Kidney (tissue), 14 donors: ENCODE measurements around the gene PIP5K1B. TPM values are rescaled to one million over a fixed set of nuclear protein-coding genes. Genes with fewer than 3 reads are reported as not detected.

Experiments used
- DNase-seq, 5 donors: peaks; one replicate each; pipeline ENCODE4 v3.0.0-alpha.2; 2013 to 2020
- FAIRE-seq: peaks from 2 replicates; lab custom pipeline; 2012; peaks lifted over from hg19 to GRCh38; lab: Jason Lieb, UNC
- H3K27ac ChIP-seq, 2 donors: one replicate each; pipeline ENCODE4 v1.7.0; 2013; ENCODE audit warnings: low read depth in 2 of 2, low read length in 2 of 2, inconsistent platforms in 1 of 2
- H3K27me3 ChIP-seq: one replicate; pipeline ENCODE4 v1.7.1; 2013; ENCODE audit warnings: low read length, inconsistent platforms; ENCODE audit not compliant: control insufficient read depth, insufficient read depth
- H3K36me3 ChIP-seq, 3 donors: one replicate each; pipeline versions ENCODE4 v1.7.0 to v1.7.1; 2013; ENCODE audit warnings: low read length in 3 of 3, control low read depth in 1 of 3, inconsistent platforms in 1 of 3; ENCODE audit not compliant: insufficient read depth in 3 of 3, control insufficient read depth in 2 of 3
- H3K4me1 ChIP-seq, 3 donors: one replicate each; pipeline versions ENCODE4 v1.7.0 to v1.7.1; 2013; ENCODE audit warnings: low read length in 3 of 3, inconsistent platforms in 1 of 3, low read depth in 1 of 3; ENCODE audit not compliant: control insufficient read depth in 2 of 3, insufficient read depth in 2 of 3
- H3K4me3 ChIP-seq, 3 donors: one replicate each; pipeline versions ENCODE4 v1.7.0 to v1.8.1; 2013; ENCODE audit warnings: low read length in 3 of 3, control low read depth in 1 of 3, inconsistent platforms in 1 of 3
- H3K9ac ChIP-seq, 3 donors: one replicate each; pipeline versions ENCODE4 v1.7.0 to v1.7.1; 2013; ENCODE audit warnings: low read length in 3 of 3, control low read depth in 1 of 3, inconsistent platforms in 1 of 3
- H3K9me3 ChIP-seq, 3 donors: one replicate each; pipeline versions ENCODE4 v1.7.0 to v1.7.1; 2013; ENCODE audit warnings: low read length in 3 of 3, control low read depth in 1 of 3, inconsistent platforms in 1 of 3; ENCODE audit not compliant: control insufficient read depth in 2 of 3, insufficient read depth in 1 of 3
- CTCF ChIP-seq: IDR thresholded peaks from 3 replicates; pipeline ENCODE4 v1.5.1; 2012; ENCODE audit warnings: mild to moderate bottlenecking, moderate library complexity, borderline replicate concordance; ENCODE audit not compliant: insufficient read depth; ENCODE audit errors: extremely low read depth
- intact Hi-C: fragments of 100-400 bp; cut with DNase I; formaldehyde crosslinking; loops from one replicate; pipeline ENCODE4 v1.11.1; 2022
- polyA plus RNA-seq: library from polyadenylated mRNA; stranded (reverse); fragments of 350-450 nt; fragmentation: Illumina TruSeq; extraction: RNeasy Lipid Tissue Mini Kit (QIAGEN cat#74804); gene quantifications from one replicate; pipeline ENCODE4 v1.2.3, GENCODE V29; 2014; ENCODE audit warnings: low read depth, low replicate concordance; ENCODE audit not compliant: insufficient read depth
- total RNA-seq: library from RNA; stranded (reverse); fragmentation: NEBNext Ultra II Directional; extraction: Animal tissue kit (Norgen Biotek cat#: 25700); gene quantifications from one replicate; pipeline ENCODE4 v1.2.1, GENCODE V29; 2021
- donor health status: control.
- donor health status: control.
- donor health status: control.
- donor health status: control.
- donor health status: control.
- donor health status: DM: yes; HTN: yes; CAD: no.
- donor health status: Normal renal cell carcinoma (clear cell type).

The PIP5K1B gene
- total and polyA plus RNA-seq, 2 donors from 2014 or later, result 9.4 to 10.1 TPM

DNA sequence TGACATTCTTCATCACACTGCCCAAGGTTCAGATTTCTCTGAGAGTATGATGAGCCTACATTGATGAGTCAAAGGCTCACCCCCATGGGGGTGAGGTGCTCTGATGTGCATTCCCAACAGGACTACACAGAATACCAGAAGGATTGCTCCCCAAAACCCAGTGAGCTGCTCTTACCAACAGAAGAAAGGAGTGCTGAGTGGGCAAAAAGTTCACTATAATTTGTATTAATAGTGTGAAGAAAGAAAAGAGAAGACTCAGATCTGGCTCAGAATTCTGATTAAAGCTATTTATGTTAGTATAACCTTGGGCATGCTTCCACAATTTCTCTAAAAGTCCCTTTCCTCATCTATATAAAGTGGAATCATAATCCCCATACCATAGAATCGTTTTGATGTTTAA lies 262.8 kb downstream of the PIP5K1B start:
- FAIRE-seq (no peak), DNase-seq (no peak)
- Histone ChIP-seq H3K4me1 (no peaks in the 10 kb centered on the region), H3K9me3 (no peaks in the 10 kb centered on the region), H3K9ac (no peak overlapping the region), H3K27me3 (no peaks in the 10 kb centered on the region), H3K27ac (no peak overlapping the region), H3K36me3 (no peaks in the 10 kb centered on the region), H3K4me3 (no peak overlapping the region)
- intact Hi-C loops, result no loop called here
- TF ChIP-seq CTCF, result no peak

DNA sequence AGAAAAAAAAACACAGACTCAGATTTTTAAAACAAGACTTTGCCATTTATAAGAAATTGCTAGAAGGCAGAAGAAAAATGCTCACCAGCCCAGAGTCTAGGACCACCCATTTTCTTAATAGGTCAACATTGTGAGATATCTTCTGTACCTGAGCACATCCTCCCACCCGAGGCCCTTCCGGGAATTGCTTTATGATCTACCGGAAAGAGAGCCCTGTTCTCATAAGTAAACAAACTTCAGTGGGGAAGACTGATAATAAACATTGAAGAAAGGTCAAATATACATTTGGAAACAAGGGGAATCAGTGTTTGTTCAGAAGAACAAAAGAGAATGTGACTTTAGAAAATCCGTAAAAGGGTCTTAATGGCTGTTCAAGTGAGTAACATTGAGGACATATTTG lies 264.5 kb downstream of the PIP5K1B start:
- Histone ChIP-seq H3K4me1 (no peaks in the 10 kb centered on the region), H3K9ac (no peak overlapping the region), H3K27ac (no peak overlapping the region), H3K27me3 (no peaks in the 10 kb centered on the region), H3K36me3 (no peaks in the 10 kb centered on the region), H3K9me3 (no peaks in the 10 kb centered on the region), H3K4me3 (no peak overlapping the region)
- no peak for FAIRE-seq
- DNase-seq, result no peak
- intact Hi-C loops, result no loop called here
- no peak for TF ChIP-seq CTCF

- Histone ChIP-seq H3K9ac (no peak overlapping the region), H3K4me3 (no peak overlapping the region), H3K27ac (no peak overlapping the region), H3K27me3 (no peaks in the 10 kb centered on the region), H3K4me1 (no peaks in the 10 kb centered on the region), H3K36me3 (no peaks in the 10 kb centered on the region), H3K9me3 (no peaks in the 10 kb centered on the region)
- DNase-seq (no peak), FAIRE-seq (no peak)
- intact Hi-C loops, result no loop called here
- no peak for TF ChIP-seq CTCF
These were observed 265.1 kb downstream of the PIP5K1B start for GRCh38 chr9:68970151-68970550.

GRCh38 chr9:68973619-68974018 lies 268.6 kb downstream of the PIP5K1B start:
- no peaks in the 10 kb centered on the region for H3K27me3 ChIP-seq
- H3K36me3 ChIP-seq, result no peaks in the 10 kb centered on the region
- intact Hi-C loops, result no loop called here
- TF ChIP-seq CTCF, result no peak
- FAIRE-seq, result no peak
- H3K9me3 ChIP-seq, result no peaks in the 10 kb centered on the region
- no peak overlapping the region for H3K4me3 ChIP-seq
- no peaks in the 10 kb centered on the region for H3K4me1 ChIP-seq
- DNase-seq, result no peak
- no peak overlapping the region for H3K27ac ChIP-seq
- no peak overlapping the region for H3K9ac ChIP-seq
